PFSK-1 (cell line): ENCODE results near the gene CDHR2.

Source experiments
- POLR2AphosphoS5 ChIP-seq: IDR thresholded peaks from 2 replicates; pipeline ENCODE4 v1.6.1; 2012; ENCODE audit warnings: low read depth, mild to moderate bottlenecking, control low read depth, low read length, moderate library complexity
- SIN3A ChIP-seq: IDR thresholded peaks from 2 replicates; pipeline ENCODE4 v1.6.1; 2012; ENCODE audit warnings: mild to moderate bottlenecking, low read length, moderate library complexity, borderline replicate concordance; ENCODE audit not compliant: insufficient read depth
- TAF1 ChIP-seq: IDR thresholded peaks from 2 replicates; pipeline ENCODE4 v1.6.1; 2012; ENCODE audit warnings: low read length, control low read depth, borderline replicate concordance; ENCODE audit not compliant: insufficient read depth

GRCh38 chr5:176573564-176574296, 24.6 kb downstream of the CDHR2 start:
- TF ChIP-seq POLR2AphosphoS5 (no peak), TAF1 (no peak), SIN3A (no peak)
